Natural killer cell (primary cell): ENCODE data around the gene THAP3. TPM values are rescaled to one million over a fixed set of nuclear protein-coding genes. Genes with fewer than 3 reads are reported as not detected.

Experiments used
- ATAC-seq, 3 donors: fragments of 150-1000 bp in 2 of 3; fragments of 200-7000 bp in 1 of 3; cut with Tn5 transposase; 1 replicate in 1 of 3; 2 replicates in 2 of 3; pipeline ENCODE4 v1.10.0; 2021; ENCODE audit warnings: mild to moderate bottlenecking in 2 of 3, moderate library complexity in 2 of 3
- DNase-seq, 2 donors: peaks; one replicate each; pipeline versions ENCODE4 v3.0.0 to v3.0.0-alpha.2; 2013 to 2021; ENCODE audit warnings: mixed read lengths in 1 of 2
- H3K27ac ChIP-seq: one replicate; pipeline ENCODE4 v1.5.1; 2013; ENCODE audit warnings: mild to moderate bottlenecking, low read length
- H3K27me3 ChIP-seq: one replicate; pipeline ENCODE4 v1.6.1; 2013; ENCODE audit warnings: low read length; ENCODE audit not compliant: control insufficient read depth, insufficient read depth
- H3K36me3 ChIP-seq: one replicate; pipeline ENCODE4 v1.6.1; 2013; ENCODE audit warnings: low read length; ENCODE audit not compliant: control insufficient read depth, insufficient read depth
- H3K4me1 ChIP-seq: one replicate; pipeline ENCODE4 v1.6.1; 2013; ENCODE audit warnings: low read length; ENCODE audit not compliant: control insufficient read depth, insufficient read depth
- H3K4me3 ChIP-seq: one replicate; pipeline ENCODE4 v1.5.1; 2013; ENCODE audit warnings: low read length
- H3K9me3 ChIP-seq: one replicate; pipeline ENCODE4 v1.6.1; 2013; ENCODE audit warnings: low read length; ENCODE audit not compliant: control insufficient read depth, insufficient read depth
- H3K27ac Mint-ChIP-seq, 2 donors: one replicate each; pipeline ENCODE4 v1.8.0; 2022; ENCODE audit warnings: mild to moderate bottlenecking in 2 of 2, mixed read lengths in 2 of 2, moderate library complexity in 1 of 2
- H3K27me3 Mint-ChIP-seq, 2 donors: one replicate each; pipeline ENCODE4 v1.8.0; 2022; ENCODE audit warnings: low read depth in 2 of 2, mixed read lengths in 2 of 2
- H3K36me3 Mint-ChIP-seq: one replicate; pipeline ENCODE4 v1.8.0; 2022; ENCODE audit warnings: mixed read lengths
- H3K4me1 Mint-ChIP-seq, 2 donors: one replicate each; pipeline ENCODE4 v1.8.0; 2022; ENCODE audit warnings: mixed read lengths in 2 of 2
- H3K4me3 Mint-ChIP-seq: one replicate; pipeline ENCODE4 v1.8.0; 2022; ENCODE audit warnings: mild to moderate bottlenecking, moderate library complexity, mixed read lengths
- H3K9me3 Mint-ChIP-seq, 2 donors: one replicate each; pipeline ENCODE4 v1.8.0; 2022; ENCODE audit warnings: mixed read lengths in 2 of 2
- CTCF ChIP-seq: fragments of 200-600 bp; IDR thresholded peaks from one replicate; pipeline ENCODE4 v1.8.0; 2022; ENCODE audit warnings: antibody characterized with exemption
- WGBS: methylation state at CpG from one replicate; pipeline ENCODE4 v1.1.7; 2013; ENCODE audit warnings: missing lambda C conversion rate; ENCODE audit not compliant: insufficient coverage; 5-methylcytosine and 5-hydroxymethylcytosine counted together
- intact Hi-C: fragments of 100-400 bp; cut with micrococcal nuclease; formaldehyde crosslinking; loops from one replicate; pipeline ENCODE4 v1.14.2; 2022
- total RNA-seq, 4 donors: library from RNA; stranded (reverse); fragments of 120-200 nt in 1 of 4; gene quantifications; one replicate each; pipeline versions ENCODE4 v1.2.3 to v1.2.4, GENCODE V29; 2013 to 2022

THAP3 gene
- total RNA-seq, 3 donors from 2014 or later (not counting 1 experiment from before 2014, with no cell fraction given): 11.7 to 23.4 (median 23.1) TPM

GRCh38 chr1:6585081-6585722 lies 39.5 kb upstream of the THAP3 start:
- WGBS: 94% methylated on average over 12 of the region's 12 CpGs
- DNase-seq: no peak
- no peak for ATAC-seq
- no peaks in the 10 kb centered on the region for H3K27me3 Mint-ChIP-seq
- H3K4me1 Mint-ChIP-seq: peaks cover 18 to 40% of the 10 kb centered on the region in 2 donors
- no peaks in the 10 kb centered on the region for H3K36me3 Mint-ChIP-seq
- H3K4me1 ChIP-seq: peaks cover 31% of the 10 kb centered on the region
- H3K9me3 Mint-ChIP-seq: no peaks in the 10 kb centered on the region
- no peak overlapping the region for H3K27ac ChIP-seq
- H3K9me3 ChIP-seq: no peaks in the 10 kb centered on the region
- H3K27ac Mint-ChIP-seq: peak overlapping the region; percentile 9 to 64
- H3K4me3 Mint-ChIP-seq: no peak overlapping the region
- no peaks in the 10 kb centered on the region for H3K27me3 ChIP-seq
- no peak for TF ChIP-seq CTCF
- peaks cover 23% of the 10 kb centered on the region for H3K36me3 ChIP-seq
- intact Hi-C loops: no loop called here
- no peak overlapping the region for H3K4me3 ChIP-seq

- no peaks in the 10 kb centered on the region for H3K9me3 Mint-ChIP-seq
- H3K9me3 ChIP-seq: no peaks in the 10 kb centered on the region
- intact Hi-C loops: no loop called here
- no peak overlapping the region for H3K27ac Mint-ChIP-seq
- 98% methylated on average over 7 of the region's 7 CpGs for WGBS
- H3K4me1 ChIP-seq: peaks cover 27% of the 10 kb centered on the region
- H3K27ac ChIP-seq: no peak overlapping the region
- H3K4me3 ChIP-seq: no peak overlapping the region
- H3K4me1 Mint-ChIP-seq: peaks cover 17 to 40% of the 10 kb centered on the region in 2 donors
- peaks cover 26% of the 10 kb centered on the region for H3K36me3 ChIP-seq
- TF ChIP-seq CTCF: no peak
- H3K36me3 Mint-ChIP-seq: no peaks in the 10 kb centered on the region
- no peak overlapping the region for H3K4me3 Mint-ChIP-seq
- H3K27me3 ChIP-seq: no peaks in the 10 kb centered on the region
- no peak for DNase-seq
- no peaks in the 10 kb centered on the region for H3K27me3 Mint-ChIP-seq
- no peak for ATAC-seq
These were observed 38.8 kb upstream of the THAP3 start for GRCh38 chr1:6585841-6586240.

GRCh38 chr1:6586404-6586816 lies 38.3 kb upstream of the THAP3 start:
- DNase-seq: no peak
- Mint-ChIP-seq H3K27me3 (no peaks in the 10 kb centered on the region), H3K4me3 (no peak overlapping the region), H3K4me1 (peaks cover 19 to 41% of the 10 kb centered on the region in 2 donors), H3K9me3 (no peaks in the 10 kb centered on the region), H3K27ac (no peak overlapping the region), H3K36me3 (no peaks in the 10 kb centered on the region)
- Histone ChIP-seq H3K4me3 (no peak overlapping the region), H3K27ac (no peak overlapping the region), H3K27me3 (no peaks in the 10 kb centered on the region), H3K36me3 (peaks cover 26% of the 10 kb centered on the region), H3K4me1 (peaks cover 27% of the 10 kb centered on the region), H3K9me3 (no peaks in the 10 kb centered on the region)
- intact Hi-C loops: no loop called here
- 94% methylated on average over 11 of the region's 11 CpGs for WGBS
- TF ChIP-seq CTCF: no peak
- ATAC-seq: no peak
